SK-N-SH (cell line): ENCODE measurements around the gene ESRRG.

ENCODE experiments used
- EZH2phosphoT487 ChIP-seq: fragments of 200-600 bp; sonication (generic); IDR thresholded peaks from 2 replicates; pipeline ENCODE4 v1.6.1; 2017; ENCODE audit warnings: low read depth, mixed run types, mild to moderate bottlenecking, antibody characterized with exemption, moderate library complexity, borderline replicate concordance
- NFIC ChIP-seq: IDR thresholded peaks from 2 replicates; pipeline ENCODE4 v1.4.0; 2012; ENCODE audit warnings: borderline replicate concordance
- SIN3A ChIP-seq: IDR thresholded peaks from 2 replicates; pipeline ENCODE4 v1.6.1; 2012; ENCODE audit warnings: low read depth, mild to moderate bottlenecking, low read length, moderate library complexity, borderline replicate concordance
- TCF12 ChIP-seq: IDR thresholded peaks from 2 replicates; pipeline ENCODE4 v1.4.0; 2012
- USF2 ChIP-seq: fragments of 150-350 bp; IDR thresholded peaks from 2 replicates; pipeline ENCODE4 v1.6.1; 2017; ENCODE audit warnings: antibody characterized with exemption, low read length, low read depth, borderline replicate concordance
- TF ChIP-seq, protein P1 (sequence below): IDR thresholded peaks from 2 replicates; pipeline ENCODE4 v1.6.1; 2012; ENCODE audit warnings: mild to moderate bottlenecking, low read depth, low read length, moderate library complexity
- TF ChIP-seq, protein P2 (sequence below): fragments of 200-600 bp; sonication (generic); IDR thresholded peaks from 2 replicates; pipeline ENCODE4 v1.6.1; 2017; ENCODE audit warnings: antibody characterized with exemption, mild to moderate bottlenecking, moderate library complexity

DNA sequence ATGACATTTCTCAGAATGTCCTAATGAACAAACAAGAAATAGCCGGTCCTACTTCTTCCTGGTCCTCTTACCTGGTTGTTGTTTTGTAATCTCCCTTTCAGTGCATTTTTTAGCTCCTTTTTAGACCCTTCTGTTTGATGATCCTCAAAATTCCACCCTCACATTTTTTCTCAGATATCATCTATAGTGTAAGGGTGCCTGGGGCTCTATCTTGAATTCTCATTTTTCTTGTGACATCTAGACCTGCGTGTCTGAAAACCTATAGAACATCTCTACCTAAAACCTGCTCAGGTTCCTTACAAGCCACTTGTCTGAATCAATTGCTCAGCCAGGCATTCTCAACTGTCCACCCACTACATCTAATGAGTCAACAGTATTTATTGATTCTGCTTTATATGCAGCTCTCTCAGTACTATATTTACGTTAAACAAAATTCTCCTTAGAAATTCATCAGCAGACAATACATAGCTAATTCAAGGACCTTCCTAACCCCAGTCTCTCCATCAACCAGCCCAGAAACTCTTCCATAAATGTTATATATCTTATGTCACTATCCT is 263.5 kb downstream of the ESRRG start:
- TF ChIP-seq, protein P1, sequence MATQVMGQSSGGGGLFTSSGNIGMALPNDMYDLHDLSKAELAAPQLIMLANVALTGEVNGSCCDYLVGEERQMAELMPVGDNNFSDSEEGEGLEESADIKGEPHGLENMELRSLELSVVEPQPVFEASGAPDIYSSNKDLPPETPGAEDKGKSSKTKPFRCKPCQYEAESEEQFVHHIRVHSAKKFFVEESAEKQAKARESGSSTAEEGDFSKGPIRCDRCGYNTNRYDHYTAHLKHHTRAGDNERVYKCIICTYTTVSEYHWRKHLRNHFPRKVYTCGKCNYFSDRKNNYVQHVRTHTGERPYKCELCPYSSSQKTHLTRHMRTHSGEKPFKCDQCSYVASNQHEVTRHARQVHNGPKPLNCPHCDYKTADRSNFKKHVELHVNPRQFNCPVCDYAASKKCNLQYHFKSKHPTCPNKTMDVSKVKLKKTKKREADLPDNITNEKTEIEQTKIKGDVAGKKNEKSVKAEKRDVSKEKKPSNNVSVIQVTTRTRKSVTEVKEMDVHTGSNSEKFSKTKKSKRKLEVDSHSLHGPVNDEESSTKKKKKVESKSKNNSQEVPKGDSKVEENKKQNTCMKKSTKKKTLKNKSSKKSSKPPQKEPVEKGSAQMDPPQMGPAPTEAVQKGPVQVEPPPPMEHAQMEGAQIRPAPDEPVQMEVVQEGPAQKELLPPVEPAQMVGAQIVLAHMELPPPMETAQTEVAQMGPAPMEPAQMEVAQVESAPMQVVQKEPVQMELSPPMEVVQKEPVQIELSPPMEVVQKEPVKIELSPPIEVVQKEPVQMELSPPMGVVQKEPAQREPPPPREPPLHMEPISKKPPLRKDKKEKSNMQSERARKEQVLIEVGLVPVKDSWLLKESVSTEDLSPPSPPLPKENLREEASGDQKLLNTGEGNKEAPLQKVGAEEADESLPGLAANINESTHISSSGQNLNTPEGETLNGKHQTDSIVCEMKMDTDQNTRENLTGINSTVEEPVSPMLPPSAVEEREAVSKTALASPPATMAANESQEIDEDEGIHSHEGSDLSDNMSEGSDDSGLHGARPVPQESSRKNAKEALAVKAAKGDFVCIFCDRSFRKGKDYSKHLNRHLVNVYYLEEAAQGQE: no peak
- TF ChIP-seq SIN3A (no peak), USF2 (no peak), NFIC (no peak), EZH2phosphoT487 (no peak), TCF12 (no peak)
- TF ChIP-seq, protein P2, sequence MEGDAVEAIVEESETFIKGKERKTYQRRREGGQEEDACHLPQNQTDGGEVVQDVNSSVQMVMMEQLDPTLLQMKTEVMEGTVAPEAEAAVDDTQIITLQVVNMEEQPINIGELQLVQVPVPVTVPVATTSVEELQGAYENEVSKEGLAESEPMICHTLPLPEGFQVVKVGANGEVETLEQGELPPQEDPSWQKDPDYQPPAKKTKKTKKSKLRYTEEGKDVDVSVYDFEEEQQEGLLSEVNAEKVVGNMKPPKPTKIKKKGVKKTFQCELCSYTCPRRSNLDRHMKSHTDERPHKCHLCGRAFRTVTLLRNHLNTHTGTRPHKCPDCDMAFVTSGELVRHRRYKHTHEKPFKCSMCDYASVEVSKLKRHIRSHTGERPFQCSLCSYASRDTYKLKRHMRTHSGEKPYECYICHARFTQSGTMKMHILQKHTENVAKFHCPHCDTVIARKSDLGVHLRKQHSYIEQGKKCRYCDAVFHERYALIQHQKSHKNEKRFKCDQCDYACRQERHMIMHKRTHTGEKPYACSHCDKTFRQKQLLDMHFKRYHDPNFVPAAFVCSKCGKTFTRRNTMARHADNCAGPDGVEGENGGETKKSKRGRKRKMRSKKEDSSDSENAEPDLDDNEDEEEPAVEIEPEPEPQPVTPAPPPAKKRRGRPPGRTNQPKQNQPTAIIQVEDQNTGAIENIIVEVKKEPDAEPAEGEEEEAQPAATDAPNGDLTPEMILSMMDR: no peak
